T-helper 1 cell treated with Interleukin-12 subunit alpha and Interleukin-12 subunit beta and Interleukin-4 antibody, amounts not matched to agents 30 μg/mL and 1 μg/mL, for 36 hours (primary cell): ENCODE measurements around the gene UBE2J2.

ENCODE experiments used
- H3K27ac Mint-ChIP-seq: one replicate; pipeline ENCODE4 v1.8.0; 2021; ENCODE audit warnings: mild to moderate bottlenecking, mixed read lengths
- H3K27me3 Mint-ChIP-seq: one replicate; pipeline ENCODE4 v1.8.0; 2021; ENCODE audit warnings: low read depth, mixed read lengths
- H3K36me3 Mint-ChIP-seq: one replicate; pipeline ENCODE4 v1.8.0; 2021; ENCODE audit warnings: low read depth, mixed read lengths
- H3K4me1 Mint-ChIP-seq: one replicate; pipeline ENCODE4 v1.8.0; 2021; ENCODE audit warnings: low read depth, mixed read lengths
- H3K4me3 Mint-ChIP-seq: one replicate; pipeline ENCODE4 v1.8.0; 2021; ENCODE audit warnings: mild to moderate bottlenecking, moderate library complexity, mixed read lengths
- H3K9me3 Mint-ChIP-seq: one replicate; pipeline ENCODE4 v1.8.0; 2021; ENCODE audit warnings: mixed read lengths

UBE2J2 gene

DNA sequence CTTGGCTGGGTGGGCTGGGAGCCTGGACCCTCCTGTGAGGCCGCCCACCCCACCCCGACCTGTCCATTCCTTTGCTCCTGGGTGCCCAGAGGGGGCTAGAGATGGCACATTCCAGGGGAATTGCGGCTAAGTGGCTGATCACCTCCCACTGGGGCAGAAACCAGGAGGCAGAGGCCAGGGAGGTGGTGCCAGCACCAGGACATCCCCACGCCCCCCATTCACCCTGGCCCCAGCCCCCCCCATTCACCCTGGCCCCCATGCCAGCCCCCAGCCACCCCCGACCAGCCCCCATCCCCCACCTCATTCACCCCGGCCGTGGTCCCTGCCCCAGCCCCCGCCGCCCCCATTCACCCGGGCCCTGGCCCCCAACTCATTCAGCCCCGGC, 33.3 kb downstream of the UBE2J2 start:
- H3K9me3 Mint-ChIP-seq = no peaks in the 10 kb centered on the region
- H3K36me3 Mint-ChIP-seq = no peaks in the 10 kb centered on the region
- H3K4me3 Mint-ChIP-seq = no peak overlapping the region
- H3K4me1 Mint-ChIP-seq = no peaks in the 10 kb centered on the region
- H3K27ac Mint-ChIP-seq = no peak overlapping the region
- H3K27me3 Mint-ChIP-seq = no peaks in the 10 kb centered on the region

GRCh38 chr1:1239614-1240347, 33.9 kb downstream of the UBE2J2 start:
- H3K27me3 Mint-ChIP-seq = no peaks in the 10 kb centered on the region
- H3K9me3 Mint-ChIP-seq = no peaks in the 10 kb centered on the region
- H3K36me3 Mint-ChIP-seq = peaks cover under 1% of the 10 kb centered on the region
- no peak overlapping the region for H3K4me3 Mint-ChIP-seq
- no peak overlapping the region for H3K27ac Mint-ChIP-seq
- no peaks in the 10 kb centered on the region for H3K4me1 Mint-ChIP-seq

- H3K4me3 Mint-ChIP-seq = no peak overlapping the region
- H3K4me1 Mint-ChIP-seq = no peaks in the 10 kb centered on the region
- peaks cover 5% of the 10 kb centered on the region for H3K36me3 Mint-ChIP-seq
- no peaks in the 10 kb centered on the region for H3K27me3 Mint-ChIP-seq
- no peaks in the 10 kb centered on the region for H3K9me3 Mint-ChIP-seq
- H3K27ac Mint-ChIP-seq = no peak overlapping the region
Observed at GRCh38 chr1:1239227-1239613, 34.4 kb downstream of the UBE2J2 start.

GRCh38 chr1:1238702-1239178, 34.9 kb downstream of the UBE2J2 start:
- no peaks in the 10 kb centered on the region for H3K9me3 Mint-ChIP-seq
- H3K27ac Mint-ChIP-seq = no peak overlapping the region
- H3K4me1 Mint-ChIP-seq = peaks cover 2% of the 10 kb centered on the region
- H3K4me3 Mint-ChIP-seq = no peak overlapping the region
- peaks cover 8% of the 10 kb centered on the region for H3K36me3 Mint-ChIP-seq
- H3K27me3 Mint-ChIP-seq = no peaks in the 10 kb centered on the region

DNA sequence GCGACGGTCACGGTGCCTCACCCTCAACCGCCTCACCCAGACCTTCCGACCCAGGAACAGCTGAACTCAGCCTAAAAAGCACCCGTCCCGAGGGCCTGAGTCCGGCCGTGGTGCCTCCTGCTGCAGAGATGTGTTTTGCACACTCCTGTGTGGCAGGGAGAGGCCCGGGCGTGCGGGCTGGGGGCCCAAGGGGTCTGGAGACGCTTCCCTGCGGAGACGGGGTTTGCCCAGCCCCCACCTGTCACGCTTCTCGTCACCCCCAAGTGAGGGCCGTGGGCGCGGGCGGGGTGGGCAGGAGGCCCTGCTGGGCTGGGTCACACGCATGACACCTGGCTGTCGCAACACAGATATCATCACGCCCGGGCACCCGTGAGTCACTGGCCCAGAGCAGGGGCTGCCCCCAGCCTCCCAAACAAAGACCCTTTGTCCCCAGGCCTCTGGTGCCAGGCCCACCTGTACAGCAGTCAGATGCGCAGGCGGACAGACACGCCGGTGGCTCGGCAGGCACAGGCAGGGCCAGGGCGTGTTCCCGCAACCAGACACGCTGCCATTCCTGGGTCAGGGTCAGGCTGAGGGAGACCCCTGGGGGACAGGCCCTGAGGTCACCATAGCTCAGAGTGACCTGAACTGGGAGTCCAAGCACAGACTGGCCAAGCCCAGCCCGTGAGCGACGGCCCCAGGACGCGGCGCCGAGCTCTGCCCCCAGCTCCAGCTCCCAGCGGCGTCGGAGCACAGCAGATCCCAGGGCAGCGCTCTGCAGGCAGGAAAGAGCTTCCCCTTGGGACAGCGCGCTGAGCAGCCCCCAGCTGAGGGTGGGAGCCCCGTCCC, 35.6 kb downstream of the UBE2J2 start:
- Mint-ChIP-seq H3K4me3 (no peak overlapping the region), H3K4me1 (peaks cover 6% of the 10 kb centered on the region), H3K27me3 (no peaks in the 10 kb centered on the region), H3K27ac (no peak overlapping the region), H3K9me3 (no peaks in the 10 kb centered on the region), H3K36me3 (peaks cover 12% of the 10 kb centered on the region)

DNA sequence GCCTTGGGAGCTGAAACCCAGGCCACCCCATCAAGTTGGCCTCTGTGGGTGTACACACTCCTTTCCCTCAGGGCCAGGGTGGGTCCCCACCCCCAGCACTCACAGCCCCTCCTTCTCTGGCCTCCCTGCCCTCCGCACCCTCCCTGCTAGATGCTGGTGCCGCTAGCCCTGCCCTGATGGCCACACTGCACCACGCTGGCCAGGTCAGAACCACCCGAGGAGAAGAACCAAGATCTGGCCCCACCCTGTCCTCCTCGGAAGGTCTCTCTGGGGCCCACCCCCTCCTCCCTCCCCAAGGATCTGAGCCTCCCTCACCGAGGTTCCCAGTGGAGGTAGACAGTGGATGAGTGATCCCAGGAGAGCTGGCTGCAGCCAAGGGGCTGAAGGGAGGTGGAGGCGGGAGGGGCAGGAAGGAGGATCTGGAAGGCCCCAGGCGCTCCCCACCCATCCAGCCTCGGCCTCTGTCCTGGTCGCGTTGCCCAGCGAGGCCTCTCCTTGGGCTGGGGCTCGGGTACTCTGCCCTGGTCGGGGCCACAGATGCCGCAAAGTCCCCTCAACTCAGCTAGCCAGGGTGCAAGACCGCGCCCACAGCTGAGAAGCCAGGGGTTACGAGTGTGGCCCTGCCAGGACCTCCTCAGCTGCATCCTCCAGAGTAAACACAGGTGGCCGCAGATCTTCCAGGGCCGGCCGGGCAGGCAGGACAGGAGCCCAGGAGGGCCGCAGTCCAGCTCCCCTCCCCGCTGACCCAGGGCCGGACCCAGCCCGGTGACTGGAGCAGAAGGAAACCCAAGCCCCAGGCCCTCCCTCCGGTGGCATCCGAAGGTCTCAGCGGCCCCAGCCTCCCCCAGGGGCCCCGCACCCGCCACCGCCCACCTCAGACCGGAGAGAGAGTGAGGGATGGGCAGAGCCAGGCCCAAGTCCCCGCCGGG, 36.4 kb downstream of the UBE2J2 start:
- no peaks in the 10 kb centered on the region for H3K27me3 Mint-ChIP-seq
- peaks cover 6% of the 10 kb centered on the region for H3K4me1 Mint-ChIP-seq
- peaks cover 12% of the 10 kb centered on the region for H3K36me3 Mint-ChIP-seq
- no peaks in the 10 kb centered on the region for H3K9me3 Mint-ChIP-seq
- no peak overlapping the region for H3K4me3 Mint-ChIP-seq
- no peak overlapping the region for H3K27ac Mint-ChIP-seq

- Mint-ChIP-seq H3K36me3 (peaks cover 12% of the 10 kb centered on the region), H3K27ac (no peak overlapping the region), H3K27me3 (no peaks in the 10 kb centered on the region), H3K4me3 (no peak overlapping the region), H3K4me1 (peaks cover 6% of the 10 kb centered on the region), H3K9me3 (no peaks in the 10 kb centered on the region)
Observed at GRCh38 chr1:1236176-1236763, 37.4 kb downstream of the UBE2J2 start.

DNA sequence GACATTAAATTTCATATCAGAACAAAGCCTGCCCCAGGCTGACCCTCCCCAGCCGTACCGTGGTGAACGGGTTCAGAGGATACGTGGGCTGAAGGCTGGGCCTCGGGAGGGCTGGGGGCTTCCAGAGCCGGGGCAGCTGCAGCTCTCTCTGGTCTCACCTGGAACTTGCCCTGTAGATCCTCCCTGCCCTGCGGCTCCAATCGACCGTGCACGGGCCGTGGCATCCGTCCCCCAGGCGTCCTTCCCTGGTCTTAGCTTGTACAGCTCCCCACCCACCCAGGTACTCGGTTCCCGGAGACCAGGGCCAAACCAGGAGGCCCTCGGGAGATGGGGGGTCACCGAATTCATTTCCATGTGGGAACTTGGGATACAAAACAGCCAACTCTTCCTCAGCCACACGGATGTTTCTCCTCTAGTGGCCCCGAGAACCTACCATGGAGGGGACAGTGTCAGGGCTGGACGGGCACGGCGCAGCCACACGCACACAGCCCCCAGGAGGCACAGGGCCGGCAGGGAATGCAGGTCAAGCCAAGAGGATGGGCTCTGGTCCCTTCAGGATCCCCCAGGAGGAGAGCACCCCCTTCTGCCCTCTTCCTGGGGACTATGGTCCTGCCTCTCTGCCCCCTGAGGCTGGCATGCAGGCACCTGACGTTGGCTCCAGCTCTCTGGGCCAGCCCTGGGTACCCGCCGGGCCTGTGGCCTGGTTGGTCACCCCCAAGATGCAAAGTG, 38.5 kb downstream of the UBE2J2 start:
- Mint-ChIP-seq H3K27ac (no peak overlapping the region), H3K4me3 (no peak overlapping the region), H3K36me3 (peaks cover 16% of the 10 kb centered on the region), H3K4me1 (peaks cover 13% of the 10 kb centered on the region), H3K27me3 (no peaks in the 10 kb centered on the region), H3K9me3 (no peaks in the 10 kb centered on the region)

- H3K27me3 Mint-ChIP-seq = no peaks in the 10 kb centered on the region
- H3K4me3 Mint-ChIP-seq = peak overlapping the region; percentile 14
- H3K4me1 Mint-ChIP-seq = peaks cover 21% of the 10 kb centered on the region
- H3K9me3 Mint-ChIP-seq = no peaks in the 10 kb centered on the region
- H3K27ac Mint-ChIP-seq = peak overlapping the region; percentile 45
- H3K36me3 Mint-ChIP-seq = peaks cover 24% of the 10 kb centered on the region
Observed at GRCh38 chr1:1234180-1234808, 39.4 kb downstream of the UBE2J2 start.

DNA sequence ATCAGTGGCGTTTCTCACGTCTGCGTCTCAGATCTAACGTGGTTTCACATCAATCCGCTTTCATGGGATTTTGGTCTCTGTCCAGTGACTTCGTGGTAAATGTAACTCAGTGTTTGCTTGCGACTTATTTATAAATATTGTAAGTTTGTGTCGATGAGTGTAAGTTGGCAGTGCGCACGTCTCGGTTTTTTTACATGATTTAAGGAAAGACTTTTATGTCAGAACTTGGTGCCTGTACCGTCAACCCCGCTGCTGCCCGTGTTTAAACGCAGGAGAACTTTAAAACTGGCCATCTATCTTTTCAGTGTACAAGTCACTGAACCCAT, 40.1 kb downstream of the UBE2J2 start:
- Mint-ChIP-seq H3K4me1 (peaks cover 21% of the 10 kb centered on the region), H3K4me3 (peak overlapping the region; percentile 86), H3K27ac (peak overlapping the region; percentile 89), H3K36me3 (peaks cover 24% of the 10 kb centered on the region), H3K27me3 (no peaks in the 10 kb centered on the region), H3K9me3 (no peaks in the 10 kb centered on the region)

- Mint-ChIP-seq H3K36me3 (peaks cover 24% of the 10 kb centered on the region), H3K27ac (peak overlapping the region; percentile 89), H3K4me3 (peak overlapping the region; percentile 86), H3K27me3 (no peaks in the 10 kb centered on the region), H3K9me3 (no peaks in the 10 kb centered on the region), H3K4me1 (peaks cover 21% of the 10 kb centered on the region)
Observed at GRCh38 chr1:1232796-1233566, 40.7 kb downstream of the UBE2J2 start.

- Mint-ChIP-seq H3K27ac (peak within 1 kb of the TSS; percentile 88), H3K27me3 (no peaks in the 10 kb centered on the region), H3K9me3 (no peaks in the 10 kb centered on the region), H3K36me3 (peaks cover 24% of the 10 kb centered on the region), H3K4me3 (peak within 1 kb of the TSS; percentile 91), H3K4me1 (peaks cover 21% of the 10 kb centered on the region)
Observed at GRCh38 chr1:1232208-1232795, 41.4 kb downstream of the UBE2J2 start, which contains the start of gene B3GALT6. TSS of gene B3GALT6 (plus strand) at chr1:1232237. CDS start at chr1:1232279, 42 bp downstream.
